H1 (cell line): ENCODE measurements around the gene CFDP1.

Source experiments
- EP300 ChIP-seq, 2 experiments: IDR thresholded peaks; 1 replicate in 1 of 2; 2 replicates in 1 of 2; pipeline ENCODE4 v1.6.1; 2011 to 2012; ENCODE audit warnings: low read depth in 2 of 2, low read length in 2 of 2, mild to moderate bottlenecking in 2 of 2, borderline replicate concordance in 1 of 2, inconsistent platforms in 1 of 2, moderate library complexity in 1 of 2
- FOSL1 ChIP-seq: IDR thresholded peaks from 2 replicates; pipeline ENCODE4 v1.6.1; 2011; ENCODE audit warnings: mild to moderate bottlenecking, low read depth, low read length, moderate library complexity; ENCODE audit not compliant: insufficient read depth
- POLR2A ChIP-seq, 2 experiments: IDR thresholded peaks; 1 replicate in 1 of 2; 2 replicates in 1 of 2; pipeline ENCODE4 v1.6.1; 2011; ENCODE audit warnings: low read depth in 2 of 2, low read length in 2 of 2, mild to moderate bottlenecking in 2 of 2; ENCODE audit errors: control extremely low read depth in 1 of 2
- RAD21 ChIP-seq, 2 experiments: IDR thresholded peaks in 1 of 2; conservative IDR thresholded peaks in 1 of 2; 2 replicates each; pipeline ENCODE4 v1.6.1; 2011; ENCODE audit warnings: low read depth in 2 of 2, low read length in 2 of 2, improper control_type of control experiment in 1 of 2, inconsistent platforms in 1 of 2, mild to moderate bottlenecking in 1 of 2, moderate library complexity in 1 of 2
- RFX5 ChIP-seq: IDR thresholded peaks from 2 replicates; pipeline ENCODE4 v1.6.1; 2011; ENCODE audit warnings: low read depth, low read length, improper control_type of control experiment, borderline replicate concordance
- TAF1 ChIP-seq: IDR thresholded peaks from 2 replicates; pipeline ENCODE4 v1.6.1; 2011; ENCODE audit warnings: mild to moderate bottlenecking, low read depth, low read length
- TCF12 ChIP-seq: IDR thresholded peaks from 2 replicates; pipeline ENCODE4 v1.6.1; 2011; ENCODE audit warnings: low read depth, mild to moderate bottlenecking, low read length
- TF ChIP-seq, protein P1 (sequence below), 3 experiments: IDR thresholded peaks; 1 replicate in 2 of 3; 2 replicates in 1 of 3; pipeline versions ENCODE4 v1.5.1 to v1.6.1; 2011; ENCODE audit warnings: low read length in 3 of 3, mild to moderate bottlenecking in 3 of 3, inconsistent platforms in 2 of 3, low read depth in 1 of 3, moderate library complexity in 1 of 3; ENCODE audit not compliant: insufficient read depth in 1 of 3; ENCODE audit errors: control extremely low read depth in 1 of 3

DNA sequence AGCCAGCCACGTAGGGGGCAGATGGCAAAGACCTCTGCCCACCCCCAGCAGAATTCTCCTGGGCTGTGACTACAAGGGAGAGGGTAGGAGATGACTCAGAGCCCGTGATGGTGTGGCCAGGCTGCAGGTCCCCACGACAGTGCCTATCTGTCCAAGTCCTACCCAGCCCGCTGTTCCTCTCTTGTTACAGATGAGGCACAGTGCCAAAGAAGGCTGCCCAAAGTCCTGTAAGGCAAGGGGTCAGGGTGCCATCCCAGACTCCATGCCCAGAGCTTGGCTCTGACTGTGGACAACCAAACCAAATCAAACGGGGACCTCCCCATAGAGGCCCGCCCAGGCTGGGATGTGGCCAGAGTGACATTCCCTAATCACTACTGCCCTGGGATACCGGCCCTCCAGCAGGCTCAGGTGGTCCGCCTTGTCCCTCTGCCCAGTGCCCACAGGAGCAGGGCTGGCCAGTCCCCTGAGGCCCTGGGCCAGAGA lies 169.3 kb downstream of the CFDP1 start:
- TF ChIP-seq TCF12 (no peak), EP300 (IDR thresholded peaks at IDR 0.05; ENCODE audit: borderline replicate concordance in 1 of 2, low read depth in 2 of 2, low read length in 2 of 2) (no peak), POLR2A (IDR thresholded peaks at IDR 0.05; ENCODE audit: control extremely low read depth in 1 of 2, low read depth in 2 of 2, low read length in 2 of 2) (no peak), FOSL1 (no peak), TAF1 (no peak), RFX5 (no peak), RAD21 (IDR thresholded peaks at IDR 0.05 in 1 of 2, conservative IDR thresholded peaks at IDR 0.05 in 1 of 2; ENCODE audit: low read depth in 2 of 2, low read length in 2 of 2) (no peak)
- TF ChIP-seq, protein P1, sequence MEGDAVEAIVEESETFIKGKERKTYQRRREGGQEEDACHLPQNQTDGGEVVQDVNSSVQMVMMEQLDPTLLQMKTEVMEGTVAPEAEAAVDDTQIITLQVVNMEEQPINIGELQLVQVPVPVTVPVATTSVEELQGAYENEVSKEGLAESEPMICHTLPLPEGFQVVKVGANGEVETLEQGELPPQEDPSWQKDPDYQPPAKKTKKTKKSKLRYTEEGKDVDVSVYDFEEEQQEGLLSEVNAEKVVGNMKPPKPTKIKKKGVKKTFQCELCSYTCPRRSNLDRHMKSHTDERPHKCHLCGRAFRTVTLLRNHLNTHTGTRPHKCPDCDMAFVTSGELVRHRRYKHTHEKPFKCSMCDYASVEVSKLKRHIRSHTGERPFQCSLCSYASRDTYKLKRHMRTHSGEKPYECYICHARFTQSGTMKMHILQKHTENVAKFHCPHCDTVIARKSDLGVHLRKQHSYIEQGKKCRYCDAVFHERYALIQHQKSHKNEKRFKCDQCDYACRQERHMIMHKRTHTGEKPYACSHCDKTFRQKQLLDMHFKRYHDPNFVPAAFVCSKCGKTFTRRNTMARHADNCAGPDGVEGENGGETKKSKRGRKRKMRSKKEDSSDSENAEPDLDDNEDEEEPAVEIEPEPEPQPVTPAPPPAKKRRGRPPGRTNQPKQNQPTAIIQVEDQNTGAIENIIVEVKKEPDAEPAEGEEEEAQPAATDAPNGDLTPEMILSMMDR (IDR thresholded peaks at IDR 0.05; ENCODE audit: control extremely low read depth in 1 of 3, insufficient read depth in 1 of 3, low read depth in 1 of 3, low read length in 3 of 3): no peak
